HepG2 (cell line): ENCODE results near the gene PPP1R13B. TPM values are rescaled to one million over a fixed set of nuclear protein-coding genes. Genes with fewer than 3 reads are reported as not detected.
A peak's percentile ranks its signal among the peaks of the same experiment; 100 is the strongest.

Experiments
- GLI4 ChIP-seq: sonication (generic); formaldehyde crosslinking; IDR thresholded peaks from 2 replicates; pipeline ENCODE4 v1.5.1; 2020; ENCODE audit warnings: missing genetic modification reagents, mild to moderate bottlenecking, moderate library complexity, borderline replicate concordance
- MYC ChIP-seq: sonication (generic); formaldehyde crosslinking; IDR thresholded peaks from 2 replicates; pipeline ENCODE4 v1.9.0; 2021; ENCODE audit warnings: missing genetic modification reagents, borderline replicate concordance
- NKX3-1 ChIP-seq: sonication (generic); formaldehyde crosslinking; IDR thresholded peaks from 2 replicates; pipeline ENCODE4 v1.5.0; 2020; ENCODE audit warnings: missing genetic modification reagents
- SRSF1 ChIP-seq: fragments of 200-400 bp; formaldehyde crosslinking; optimal IDR thresholded peaks from 2 replicates; pipeline ENCODE3; 2017; ENCODE audit warnings: mild to moderate bottlenecking, low read depth, low read length, moderate library complexity
- STAG1 ChIP-seq: sonication (generic); formaldehyde crosslinking; IDR thresholded peaks from 2 replicates; pipeline ENCODE4 v1.4.0; 2020; ENCODE audit warnings: missing genetic modification reagents
- TFDP2 ChIP-seq: sonication (generic); formaldehyde crosslinking; IDR thresholded peaks from 2 replicates; pipeline ENCODE4 v1.4.0; 2020; ENCODE audit warnings: missing genetic modification reagents
- ZFP41 ChIP-seq: sonication (generic); formaldehyde crosslinking; IDR thresholded peaks from 2 replicates; pipeline ENCODE4 v1.4.0; 2020; ENCODE audit warnings: mild to moderate bottlenecking, missing genetic modification reagents, borderline replicate concordance
- ZNF225 ChIP-seq: sonication (generic); formaldehyde crosslinking; IDR thresholded peaks from 2 replicates; pipeline ENCODE4 v1.4.0; 2020; ENCODE audit warnings: mild to moderate bottlenecking, missing genetic modification reagents
- ZNF496 ChIP-seq: sonication (generic); formaldehyde crosslinking; IDR thresholded peaks from 2 replicates; pipeline ENCODE4 v1.8.1; 2023; ENCODE audit warnings: mild to moderate bottlenecking, moderate library complexity, missing genetic modification reagents; ENCODE audit not compliant: insufficient replicate concordance
- ZNF550 ChIP-seq: sonication (generic); formaldehyde crosslinking; IDR thresholded peaks from 2 replicates; pipeline ENCODE4 v1.4.0; 2020; ENCODE audit warnings: mild to moderate bottlenecking, missing genetic modification reagents, borderline replicate concordance
- ZXDC ChIP-seq: sonication (generic); formaldehyde crosslinking; IDR thresholded peaks from 2 replicates; pipeline ENCODE4 v1.5.0; 2020; ENCODE audit warnings: mild to moderate bottlenecking, missing genetic modification reagents
- polyA plus RNA-seq, 8 experiments: library from polyadenylated mRNA; depleted of rRNA in 3 of 8; stranded (reverse) in 7 of 8; unstranded in 1 of 8; fragments of >200 nt; fragmentation: Illumina TruSeq in 4 of 8; extraction: Trizol in 4 of 8; gene quantifications; 2 replicates each; pipeline versions ENCODE4 v1.2.1 to v1.2.3, GENCODE V29; 2011 to 2016; ENCODE audit warnings: low read depth in 4 of 8, missing spikeins in 1 of 8, mixed read lengths in 1 of 8; ENCODE audit not compliant: insufficient read depth in 1 of 8
- total RNA-seq, 5 experiments: library from RNA; depleted of rRNA; stranded (reverse); fragments of >200 nt; fragmentation: Illumina TruSeq; extraction: Trizol; gene quantifications; 2 replicates each; pipeline ENCODE4 v1.2.3, GENCODE V29; 2016; ENCODE audit warnings: low read depth in 1 of 5
- TF ChIP-seq, protein P1 (sequence below): sonication (generic); formaldehyde crosslinking; IDR thresholded peaks from 2 replicates; pipeline ENCODE4 v1.5.1; 2020; ENCODE audit warnings: mild to moderate bottlenecking, missing genetic modification reagents, moderate library complexity
- TF ChIP-seq, protein P2 (sequence below): sonication (generic); formaldehyde crosslinking; IDR thresholded peaks from 2 replicates; pipeline ENCODE4 v1.5.0; 2020; ENCODE audit warnings: mild to moderate bottlenecking, missing genetic modification reagents, moderate library complexity
- TF ChIP-seq, protein P3 (sequence below): sonication (generic); formaldehyde crosslinking; IDR thresholded peaks from 2 replicates; pipeline ENCODE4 v1.9.0; 2022; ENCODE audit warnings: missing genetic modification reagents, mild to moderate bottlenecking, borderline replicate concordance
- TF ChIP-seq, protein P4 (sequence below): sonication (generic); formaldehyde crosslinking; IDR thresholded peaks from 2 replicates; pipeline ENCODE4 v1.4.0; 2020; ENCODE audit warnings: low read depth, mild to moderate bottlenecking, missing genetic modification reagents

The PPP1R13B gene
- total and polyA plus RNA-seq, 2 of the 13 experiments (the other 11 are each of a cell fraction or from before 2014, with no cell fraction given), result 4.6 to 9.4 TPM

DNA sequence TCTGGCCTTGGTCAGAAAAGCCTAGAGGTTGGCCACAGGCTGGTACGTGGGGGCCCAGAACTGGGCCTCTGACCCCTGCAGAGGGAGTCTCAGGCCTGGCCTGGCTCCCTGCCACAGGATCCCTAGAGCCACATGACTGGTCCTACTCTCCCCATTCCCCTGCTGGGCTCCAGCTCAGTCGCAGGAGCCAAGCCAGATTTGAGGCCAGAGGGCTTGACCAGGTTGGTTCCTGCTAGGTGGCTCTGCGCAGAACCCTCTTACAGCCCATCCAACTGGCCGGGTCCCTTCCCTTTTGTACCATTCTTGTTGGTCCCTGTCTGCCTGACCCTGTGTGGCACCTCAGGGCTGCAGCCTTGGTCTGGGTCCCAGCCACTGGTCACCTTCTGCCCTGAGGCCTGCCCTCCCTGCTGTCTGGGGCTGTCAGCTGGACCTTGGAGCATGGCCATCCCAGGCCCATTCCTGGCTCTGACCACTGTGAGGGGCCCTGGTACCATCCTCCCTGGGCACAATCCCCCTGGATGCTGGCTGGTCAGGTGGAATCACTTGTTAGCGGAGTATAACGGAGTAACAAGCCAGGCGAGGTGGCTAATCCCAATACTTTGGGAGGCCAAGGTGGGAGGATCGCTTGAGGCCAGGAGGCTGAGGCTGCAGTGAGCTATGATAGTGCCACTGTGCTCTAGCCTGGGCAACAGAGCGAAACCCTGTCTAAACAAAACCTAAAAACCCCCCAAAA is 22.9 kb upstream of the PPP1R13B start (continued):
- TF ChIP-seq TFDP2 (CRISPR knock-in tag) (no peak), ZXDC (CRISPR knock-in tag) (no peak), MYC (peak; percentile 23; the same call in 1 of the 2 replicates), GLI4 (CRISPR knock-in tag) (no peak), ZFP41 (peak; percentile 76; the same call in 1 of the 2 replicates), SRSF1 (no peak), ZNF225 (0 out of 2 replicates have a peak, but pooled peaks have one; percentile 37), ZNF496 (CRISPR knock-in tag) (no peak), ZNF550 (0 out of 2 replicates have a peak, but pooled peaks have one; percentile 39), STAG1 (peak; percentile 56), NKX3-1 (CRISPR knock-in tag) (no peak)
- TF ChIP-seq, protein P1, sequence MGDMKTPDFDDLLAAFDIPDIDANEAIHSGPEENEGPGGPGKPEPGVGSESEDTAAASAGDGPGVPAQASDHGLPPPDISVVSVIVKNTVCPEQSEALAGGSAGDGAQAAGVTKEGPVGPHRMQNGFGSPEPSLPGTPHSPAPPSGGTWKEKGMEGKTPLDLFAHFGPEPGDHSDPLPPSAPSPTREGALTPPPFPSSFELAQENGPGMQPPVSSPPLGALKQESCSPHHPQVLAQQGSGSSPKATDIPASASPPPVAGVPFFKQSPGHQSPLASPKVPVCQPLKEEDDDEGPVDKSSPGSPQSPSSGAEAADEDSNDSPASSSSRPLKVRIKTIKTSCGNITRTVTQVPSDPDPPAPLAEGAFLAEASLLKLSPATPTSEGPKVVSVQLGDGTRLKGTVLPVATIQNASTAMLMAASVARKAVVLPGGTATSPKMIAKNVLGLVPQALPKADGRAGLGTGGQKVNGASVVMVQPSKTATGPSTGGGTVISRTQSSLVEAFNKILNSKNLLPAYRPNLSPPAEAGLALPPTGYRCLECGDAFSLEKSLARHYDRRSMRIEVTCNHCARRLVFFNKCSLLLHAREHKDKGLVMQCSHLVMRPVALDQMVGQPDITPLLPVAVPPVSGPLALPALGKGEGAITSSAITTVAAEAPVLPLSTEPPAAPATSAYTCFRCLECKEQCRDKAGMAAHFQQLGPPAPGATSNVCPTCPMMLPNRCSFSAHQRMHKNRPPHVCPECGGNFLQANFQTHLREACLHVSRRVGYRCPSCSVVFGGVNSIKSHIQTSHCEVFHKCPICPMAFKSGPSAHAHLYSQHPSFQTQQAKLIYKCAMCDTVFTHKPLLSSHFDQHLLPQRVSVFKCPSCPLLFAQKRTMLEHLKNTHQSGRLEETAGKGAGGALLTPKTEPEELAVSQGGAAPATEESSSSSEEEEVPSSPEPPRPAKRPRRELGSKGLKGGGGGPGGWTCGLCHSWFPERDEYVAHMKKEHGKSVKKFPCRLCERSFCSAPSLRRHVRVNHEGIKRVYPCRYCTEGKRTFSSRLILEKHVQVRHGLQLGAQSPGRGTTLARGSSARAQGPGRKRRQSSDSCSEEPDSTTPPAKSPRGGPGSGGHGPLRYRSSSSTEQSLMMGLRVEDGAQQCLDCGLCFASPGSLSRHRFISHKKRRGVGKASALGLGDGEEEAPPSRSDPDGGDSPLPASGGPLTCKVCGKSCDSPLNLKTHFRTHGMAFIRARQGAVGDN (CRISPR knock-in tag), result peak; percentile 59
- TF ChIP-seq, protein P2, sequence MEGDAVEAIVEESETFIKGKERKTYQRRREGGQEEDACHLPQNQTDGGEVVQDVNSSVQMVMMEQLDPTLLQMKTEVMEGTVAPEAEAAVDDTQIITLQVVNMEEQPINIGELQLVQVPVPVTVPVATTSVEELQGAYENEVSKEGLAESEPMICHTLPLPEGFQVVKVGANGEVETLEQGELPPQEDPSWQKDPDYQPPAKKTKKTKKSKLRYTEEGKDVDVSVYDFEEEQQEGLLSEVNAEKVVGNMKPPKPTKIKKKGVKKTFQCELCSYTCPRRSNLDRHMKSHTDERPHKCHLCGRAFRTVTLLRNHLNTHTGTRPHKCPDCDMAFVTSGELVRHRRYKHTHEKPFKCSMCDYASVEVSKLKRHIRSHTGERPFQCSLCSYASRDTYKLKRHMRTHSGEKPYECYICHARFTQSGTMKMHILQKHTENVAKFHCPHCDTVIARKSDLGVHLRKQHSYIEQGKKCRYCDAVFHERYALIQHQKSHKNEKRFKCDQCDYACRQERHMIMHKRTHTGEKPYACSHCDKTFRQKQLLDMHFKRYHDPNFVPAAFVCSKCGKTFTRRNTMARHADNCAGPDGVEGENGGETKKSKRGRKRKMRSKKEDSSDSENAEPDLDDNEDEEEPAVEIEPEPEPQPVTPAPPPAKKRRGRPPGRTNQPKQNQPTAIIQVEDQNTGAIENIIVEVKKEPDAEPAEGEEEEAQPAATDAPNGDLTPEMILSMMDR (CRISPR knock-in tag), result peak; percentile 58
- TF ChIP-seq, protein P3, sequence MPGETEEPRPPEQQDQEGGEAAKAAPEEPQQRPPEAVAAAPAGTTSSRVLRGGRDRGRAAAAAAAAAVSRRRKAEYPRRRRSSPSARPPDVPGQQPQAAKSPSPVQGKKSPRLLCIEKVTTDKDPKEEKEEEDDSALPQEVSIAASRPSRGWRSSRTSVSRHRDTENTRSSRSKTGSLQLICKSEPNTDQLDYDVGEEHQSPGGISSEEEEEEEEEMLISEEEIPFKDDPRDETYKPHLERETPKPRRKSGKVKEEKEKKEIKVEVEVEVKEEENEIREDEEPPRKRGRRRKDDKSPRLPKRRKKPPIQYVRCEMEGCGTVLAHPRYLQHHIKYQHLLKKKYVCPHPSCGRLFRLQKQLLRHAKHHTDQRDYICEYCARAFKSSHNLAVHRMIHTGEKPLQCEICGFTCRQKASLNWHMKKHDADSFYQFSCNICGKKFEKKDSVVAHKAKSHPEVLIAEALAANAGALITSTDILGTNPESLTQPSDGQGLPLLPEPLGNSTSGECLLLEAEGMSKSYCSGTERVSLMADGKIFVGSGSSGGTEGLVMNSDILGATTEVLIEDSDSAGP (CRISPR knock-in tag), result 0 out of 2 replicates have a peak, but pooled peaks have one; percentile 25
- TF ChIP-seq, protein P4, sequence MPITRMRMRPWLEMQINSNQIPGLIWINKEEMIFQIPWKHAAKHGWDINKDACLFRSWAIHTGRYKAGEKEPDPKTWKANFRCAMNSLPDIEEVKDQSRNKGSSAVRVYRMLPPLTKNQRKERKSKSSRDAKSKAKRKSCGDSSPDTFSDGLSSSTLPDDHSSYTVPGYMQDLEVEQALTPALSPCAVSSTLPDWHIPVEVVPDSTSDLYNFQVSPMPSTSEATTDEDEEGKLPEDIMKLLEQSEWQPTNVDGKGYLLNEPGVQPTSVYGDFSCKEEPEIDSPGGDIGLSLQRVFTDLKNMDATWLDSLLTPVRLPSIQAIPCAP (CRISPR knock-in tag), result no peak
